KMS-11 (cell line): ENCODE results near the gene NDUFA6.
"Not testable (repeated sequence)": the region's sequence is repeated elsewhere in the genome, so short reads cannot be mapped to it uniquely, and the experiment has no call there.

Experiments
- H2AFZ ChIP-seq: fragments of 200-600 bp; sonication (generic); 2 replicates; pipeline ENCODE4 v1.6.1; 2016; ENCODE audit warnings: antibody characterized with exemption, mixed run types, low read depth
- H3K27ac ChIP-seq: fragments of 200-600 bp; sonication (generic); 2 replicates; pipeline ENCODE4 v1.6.1; 2016; ENCODE audit warnings: mild to moderate bottlenecking, mixed run types
- H3K27me3 ChIP-seq: fragments of 200-600 bp; sonication (generic); 2 replicates; pipeline ENCODE4 v1.6.1; 2017; ENCODE audit warnings: mild to moderate bottlenecking, low read depth, mixed run types, moderate library complexity; ENCODE audit not compliant: insufficient read depth
- H3K36me3 ChIP-seq: fragments of 200-600 bp; sonication (generic); 2 replicates; pipeline ENCODE4 v1.6.1; 2017; ENCODE audit warnings: mild to moderate bottlenecking, mixed run types; ENCODE audit not compliant: insufficient read depth
- H3K4me1 ChIP-seq: fragments of 200-600 bp; sonication (generic); 2 replicates; pipeline ENCODE4 v1.6.1; 2016; ENCODE audit warnings: mild to moderate bottlenecking, low read depth, mixed run types; ENCODE audit not compliant: poor library complexity, severe bottlenecking
- H3K4me2 ChIP-seq: fragments of 200-600 bp; sonication (generic); 2 replicates; pipeline ENCODE4 v1.7.0; 2016; ENCODE audit warnings: mild to moderate bottlenecking, mixed run types
- H3K4me3 ChIP-seq: fragments of 200-600 bp; sonication (generic); IDR thresholded peaks from 2 replicates; pipeline ENCODE4 v1.6.1; 2017; ENCODE audit warnings: low read depth, low read length, mixed read lengths; ENCODE audit not compliant: insufficient read depth
- H3K79me2 ChIP-seq: fragments of 200-600 bp; sonication (generic); 2 replicates; pipeline ENCODE4 v1.6.1; 2016; ENCODE audit warnings: low read depth, mixed run types; ENCODE audit not compliant: insufficient read depth
- H3K9ac ChIP-seq: fragments of 200-600 bp; sonication (generic); 2 replicates; pipeline ENCODE4 v1.6.1; 2016; ENCODE audit warnings: mild to moderate bottlenecking, mixed run types
- H4K20me1 ChIP-seq: fragments of 200-600 bp; sonication (generic); 2 replicates; pipeline ENCODE4 v1.6.1; 2016; ENCODE audit warnings: mild to moderate bottlenecking, mixed run types; ENCODE audit not compliant: insufficient read depth
- TF ChIP-seq, protein P1 (sequence below): fragments of 200-600 bp; sonication (generic); conservative IDR thresholded peaks from 2 replicates; pipeline ENCODE4 v1.6.1; 2017; ENCODE audit warnings: low read depth, mild to moderate bottlenecking, antibody characterized with exemption, low read length, moderate library complexity, mixed read lengths

Gene NDUFA6

DNA sequence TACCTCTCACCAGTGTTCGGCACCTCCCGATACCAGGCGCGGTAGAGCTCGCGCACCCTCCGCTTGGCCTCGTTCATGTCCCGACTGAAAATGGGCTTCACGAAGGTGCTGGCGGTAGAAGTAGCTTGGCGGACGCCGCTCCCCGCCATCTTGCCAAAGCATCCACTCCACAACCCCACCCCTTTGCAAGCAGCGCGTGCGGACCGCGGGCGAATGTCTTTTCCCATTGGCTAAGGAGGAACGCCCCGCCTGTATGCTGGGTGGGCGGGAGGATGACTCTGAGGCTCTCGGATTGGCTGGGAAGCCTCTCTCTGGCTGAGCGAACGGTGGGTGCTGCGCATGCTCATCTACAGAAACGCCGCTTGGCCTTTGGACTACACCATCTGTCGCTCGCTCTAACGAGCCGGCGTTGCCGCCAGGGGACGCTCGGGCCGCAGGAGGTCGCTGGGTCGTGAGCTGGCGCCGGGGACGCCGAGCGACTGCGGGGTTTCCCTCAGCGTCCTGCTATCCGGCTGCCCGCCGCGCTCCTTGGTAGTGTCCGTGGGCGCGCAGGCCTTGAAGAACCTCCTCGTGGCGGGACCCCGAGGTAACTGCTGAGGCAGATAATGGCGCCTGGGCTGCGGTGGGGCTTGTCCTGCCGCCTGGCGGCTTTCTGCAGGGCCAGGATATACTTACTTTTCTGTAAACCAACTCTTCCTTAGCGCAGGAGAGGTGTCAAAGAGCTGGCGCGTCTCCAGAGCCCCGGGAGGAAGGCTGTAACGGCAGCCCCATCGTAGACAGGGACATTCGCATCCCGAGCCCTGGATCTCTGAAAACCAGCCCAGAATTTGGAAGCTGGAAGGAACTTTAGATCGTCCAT, at the start of gene NDUFA6:
Gene NDUFA6, minus strand, starts transcription at position 177 of the 859 bp plus-strand sequence. Its CDS starts 28 bp downstream, at position 149.
- no peaks in the 10 kb centered on the region for H3K27me3 ChIP-seq
- no peaks in the 10 kb centered on the region for H3K36me3 ChIP-seq
- peak within 1 kb of the TSS; percentile 95 for H3K27ac ChIP-seq
- H3K4me1 ChIP-seq, result peaks cover 14% of the 10 kb centered on the region
- peak within 1 kb of the TSS; percentile 97 for H3K9ac ChIP-seq
- no peaks in the 10 kb centered on the region for H4K20me1 ChIP-seq
- H3K79me2 ChIP-seq, result peaks cover 26% of the 10 kb centered on the region
- H3K4me3 ChIP-seq, result peak within 1 kb of the TSS; percentile 35
- peak within 1 kb of the TSS; percentile 63 for H3K4me2 ChIP-seq
- peak within 1 kb of the TSS; percentile 89 for H2AFZ ChIP-seq
- TF ChIP-seq, protein P1, sequence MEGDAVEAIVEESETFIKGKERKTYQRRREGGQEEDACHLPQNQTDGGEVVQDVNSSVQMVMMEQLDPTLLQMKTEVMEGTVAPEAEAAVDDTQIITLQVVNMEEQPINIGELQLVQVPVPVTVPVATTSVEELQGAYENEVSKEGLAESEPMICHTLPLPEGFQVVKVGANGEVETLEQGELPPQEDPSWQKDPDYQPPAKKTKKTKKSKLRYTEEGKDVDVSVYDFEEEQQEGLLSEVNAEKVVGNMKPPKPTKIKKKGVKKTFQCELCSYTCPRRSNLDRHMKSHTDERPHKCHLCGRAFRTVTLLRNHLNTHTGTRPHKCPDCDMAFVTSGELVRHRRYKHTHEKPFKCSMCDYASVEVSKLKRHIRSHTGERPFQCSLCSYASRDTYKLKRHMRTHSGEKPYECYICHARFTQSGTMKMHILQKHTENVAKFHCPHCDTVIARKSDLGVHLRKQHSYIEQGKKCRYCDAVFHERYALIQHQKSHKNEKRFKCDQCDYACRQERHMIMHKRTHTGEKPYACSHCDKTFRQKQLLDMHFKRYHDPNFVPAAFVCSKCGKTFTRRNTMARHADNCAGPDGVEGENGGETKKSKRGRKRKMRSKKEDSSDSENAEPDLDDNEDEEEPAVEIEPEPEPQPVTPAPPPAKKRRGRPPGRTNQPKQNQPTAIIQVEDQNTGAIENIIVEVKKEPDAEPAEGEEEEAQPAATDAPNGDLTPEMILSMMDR, result peak; percentile 79

DNA sequence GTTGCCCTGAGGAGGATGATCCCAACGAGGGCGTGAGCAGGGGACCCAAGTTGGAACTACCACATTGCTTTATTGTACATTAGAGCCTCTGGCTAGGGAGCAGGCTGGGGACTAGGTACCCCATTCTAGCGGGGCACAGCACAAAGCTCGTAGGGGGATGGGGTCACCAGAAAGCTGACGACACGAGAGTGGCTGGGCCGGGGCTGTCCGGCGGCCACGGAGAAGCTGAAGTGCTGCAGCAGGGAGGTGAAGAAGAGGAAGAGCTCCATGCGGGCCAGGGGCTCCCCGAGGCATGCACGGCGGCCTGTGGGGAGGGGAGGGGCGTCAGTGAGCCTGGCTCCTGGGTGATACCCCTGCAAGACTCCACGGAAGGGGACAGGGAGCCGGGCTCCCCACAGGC, 49.6 kb upstream of the NDUFA6 start:
- not testable (repeated sequence) for H3K4me3 ChIP-seq, H3K27me3 ChIP-seq, H3K4me2 ChIP-seq, H3K4me1 ChIP-seq, H2AFZ ChIP-seq, H3K36me3 ChIP-seq, H3K9ac ChIP-seq, H3K79me2 ChIP-seq, H4K20me1 ChIP-seq, H3K27ac ChIP-seq

DNA sequence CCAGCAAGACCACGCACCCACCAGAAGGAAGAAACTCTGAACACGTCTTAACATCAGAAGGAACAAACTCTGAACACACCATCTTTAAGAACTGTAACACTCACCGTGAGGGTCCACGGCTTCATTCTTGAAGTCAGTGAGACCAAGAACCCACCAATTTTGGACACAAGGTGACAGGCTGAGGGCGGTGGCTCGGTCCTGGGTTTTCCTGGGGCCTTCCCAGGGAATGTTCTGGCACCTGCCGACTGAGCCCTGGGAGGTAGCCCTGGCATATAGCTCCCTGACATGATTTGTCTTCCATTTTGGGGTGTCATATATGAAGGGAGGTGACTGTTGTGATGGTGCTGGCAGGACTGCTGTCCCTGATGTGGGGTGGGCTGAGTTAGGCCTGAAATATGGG, 48.9 kb upstream of the NDUFA6 start:
- H4K20me1 ChIP-seq, H3K4me1 ChIP-seq, H3K27ac ChIP-seq, H2AFZ ChIP-seq, H3K9ac ChIP-seq, H3K4me3 ChIP-seq, H3K79me2 ChIP-seq, H3K27me3 ChIP-seq, H3K4me2 ChIP-seq, H3K36me3 ChIP-seq: not testable (repeated sequence)

GRCh38 chr22:42138972-42139371, 48.4 kb upstream of the NDUFA6 start:
- Histone ChIP-seq H3K4me2 (no peak overlapping the region), H3K27ac (no peak overlapping the region), H3K27me3 (no peaks in the 10 kb centered on the region), H3K4me3 (no peak overlapping the region), H2AFZ (no peak overlapping the region), H3K4me1 (no peaks in the 10 kb centered on the region), H4K20me1 (no peaks in the 10 kb centered on the region), H3K9ac (no peak overlapping the region), H3K36me3 (no peaks in the 10 kb centered on the region), H3K79me2 (no peaks in the 10 kb centered on the region)
- TF ChIP-seq, protein P1, result no peak

DNA sequence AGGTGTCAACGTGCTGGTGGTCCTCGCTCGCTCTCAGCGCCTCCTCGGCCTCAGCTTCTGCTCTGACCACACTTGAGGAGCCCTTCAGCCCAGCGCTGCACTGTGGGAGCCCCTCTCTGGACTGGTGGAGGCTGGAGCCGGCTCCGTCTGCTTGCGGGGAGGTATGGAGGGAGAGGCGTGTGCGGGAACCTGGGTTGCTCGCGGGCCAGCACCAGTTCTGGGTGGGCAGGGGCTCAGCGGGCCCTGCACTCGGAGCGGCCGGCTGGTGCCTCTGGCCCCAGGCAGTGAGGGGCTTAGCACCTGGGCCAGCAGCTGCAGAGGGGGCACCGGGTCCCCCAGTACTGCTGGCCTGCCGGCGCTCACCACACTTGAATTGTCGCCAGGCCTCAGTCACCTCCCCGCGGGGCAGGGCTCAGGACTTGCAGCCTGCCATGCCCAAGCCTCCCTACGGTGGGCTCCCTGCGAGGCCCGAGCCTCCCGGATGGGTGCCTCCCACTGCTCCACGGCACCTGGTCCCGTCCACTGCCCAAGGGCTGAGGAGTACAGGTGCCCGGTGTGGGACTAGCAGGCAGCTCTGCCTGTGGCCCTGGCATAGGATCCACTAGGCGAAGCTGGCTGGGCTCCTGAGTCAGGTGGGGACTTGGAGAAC, 47.7 kb upstream of the NDUFA6 start:
- Histone ChIP-seq H3K4me1 (no peaks in the 10 kb centered on the region), H2AFZ (no peak overlapping the region), H3K27me3 (no peaks in the 10 kb centered on the region), H3K36me3 (no peaks in the 10 kb centered on the region), H4K20me1 (no peaks in the 10 kb centered on the region), H3K4me2 (no peak overlapping the region), H3K9ac (no peak overlapping the region), H3K27ac (no peak overlapping the region), H3K4me3 (no peak overlapping the region), H3K79me2 (no peaks in the 10 kb centered on the region)
- TF ChIP-seq, protein P1, result no peak

GRCh38 chr22:42135688-42136087, 45.1 kb upstream of the NDUFA6 start:
- H3K27me3 ChIP-seq, H3K4me3 ChIP-seq, H3K79me2 ChIP-seq, H2AFZ ChIP-seq, H3K9ac ChIP-seq, H3K4me2 ChIP-seq, H4K20me1 ChIP-seq, H3K27ac ChIP-seq, H3K36me3 ChIP-seq, H3K4me1 ChIP-seq: not testable (repeated sequence)
